Epidermal melanocyte (primary cell): ENCODE data around the gene KIAA1671.
A peak's percentile ranks its signal among the peaks of the same experiment; 100 is the strongest.

Experiments
- DNase-seq: peaks from one replicate; pipeline ENCODE4 v3.0.0; 2011; ENCODE audit warnings: low spot score; ENCODE audit not compliant: insufficient read length

Gene KIAA1671

DNA sequence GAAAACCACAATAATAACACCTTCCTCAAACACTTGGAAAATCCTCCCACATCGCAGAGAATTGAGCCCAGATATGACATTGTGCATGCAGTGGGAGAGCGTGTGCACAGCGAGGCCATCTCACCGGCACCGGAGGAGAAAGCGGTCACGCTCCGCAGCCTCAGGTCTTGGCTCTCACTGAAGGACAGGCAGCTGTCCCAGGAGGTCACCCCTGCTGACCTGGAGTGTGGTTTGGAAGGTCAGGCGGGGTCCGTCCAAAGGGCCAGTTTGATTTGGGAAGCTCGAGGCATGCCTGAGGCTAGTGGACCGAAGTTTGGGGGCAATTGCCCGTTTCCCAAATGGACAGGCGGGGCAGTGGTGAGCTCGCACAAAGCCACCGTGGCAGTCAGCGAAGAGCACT is 86.7 kb downstream of the KIAA1671 start:
- no peak for DNase-seq

DNA sequence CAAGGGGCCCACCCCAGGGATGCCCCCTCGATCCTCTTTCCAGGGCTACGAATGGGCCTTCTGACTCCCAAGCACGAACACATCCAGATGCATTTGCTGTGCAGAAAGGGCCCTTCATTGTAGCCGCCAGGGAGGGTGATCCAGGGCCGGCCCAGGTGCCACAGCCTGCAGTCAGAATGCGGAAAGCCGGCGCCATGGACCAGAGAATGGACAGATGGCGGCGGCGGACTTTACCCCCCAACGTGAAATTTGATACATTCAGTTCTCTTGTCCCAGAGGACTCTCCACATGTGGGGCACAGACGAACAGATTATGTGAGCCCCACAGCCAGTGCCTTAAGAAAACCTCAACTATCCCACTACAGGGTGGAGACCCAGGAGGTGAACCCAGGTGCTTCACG is 87.2 kb downstream of the KIAA1671 start:
- no peak for DNase-seq

DNA sequence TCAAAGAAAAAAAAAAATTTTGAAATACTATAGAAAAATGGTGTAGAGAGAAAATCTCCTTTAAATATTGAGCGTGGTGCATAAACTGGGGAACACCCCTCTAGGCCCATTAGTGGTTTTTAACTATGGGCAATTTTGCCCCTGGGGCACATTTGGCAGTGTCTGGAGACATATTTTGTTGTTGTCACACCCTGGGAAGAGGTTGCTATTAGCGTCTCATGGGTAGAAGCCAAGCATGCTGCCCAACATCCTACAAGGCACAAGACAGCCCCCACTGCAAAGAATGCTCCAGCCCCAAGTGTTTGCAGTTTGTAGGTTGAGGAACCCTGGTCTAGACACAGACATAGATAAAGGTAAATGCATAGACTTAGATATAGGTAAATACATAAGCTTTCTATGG is 92.6 kb downstream of the KIAA1671 start:
- no peak for DNase-seq

- no peak for DNase-seq
Measured at GRCh38 chr22:25048071-25048470, 95.6 kb downstream of the KIAA1671 start.

GRCh38 chr22:25048659-25049647 is 96.4 kb downstream of the KIAA1671 start:
- DNase-seq: peak; percentile 77

GRCh38 chr22:25049770-25050169 is 97.3 kb downstream of the KIAA1671 start:
- no peak for DNase-seq

DNA sequence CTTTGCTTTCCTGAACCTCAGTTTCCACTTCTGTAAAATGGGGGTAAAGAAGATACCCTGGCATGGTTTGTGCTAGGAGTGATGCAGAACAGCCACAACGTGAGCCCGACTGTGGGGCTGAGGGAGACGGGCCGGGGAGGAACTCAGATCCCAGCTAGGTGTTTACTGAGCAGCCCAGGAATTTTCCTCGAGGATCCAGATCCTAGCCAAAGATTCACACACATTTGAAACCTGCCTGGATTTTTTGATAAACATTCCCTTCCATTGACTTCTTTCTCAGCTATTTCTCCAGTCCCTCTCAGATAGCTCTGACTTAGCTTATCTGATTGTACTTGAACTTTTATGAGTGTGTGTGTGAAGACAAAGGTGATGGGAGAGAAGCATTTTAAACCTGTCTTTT is 98.0 kb downstream of the KIAA1671 start:
- DNase-seq: no peak

GRCh38 chr22:25051073-25051472 is 98.6 kb downstream of the KIAA1671 start:
- DNase-seq: no peak

DNA sequence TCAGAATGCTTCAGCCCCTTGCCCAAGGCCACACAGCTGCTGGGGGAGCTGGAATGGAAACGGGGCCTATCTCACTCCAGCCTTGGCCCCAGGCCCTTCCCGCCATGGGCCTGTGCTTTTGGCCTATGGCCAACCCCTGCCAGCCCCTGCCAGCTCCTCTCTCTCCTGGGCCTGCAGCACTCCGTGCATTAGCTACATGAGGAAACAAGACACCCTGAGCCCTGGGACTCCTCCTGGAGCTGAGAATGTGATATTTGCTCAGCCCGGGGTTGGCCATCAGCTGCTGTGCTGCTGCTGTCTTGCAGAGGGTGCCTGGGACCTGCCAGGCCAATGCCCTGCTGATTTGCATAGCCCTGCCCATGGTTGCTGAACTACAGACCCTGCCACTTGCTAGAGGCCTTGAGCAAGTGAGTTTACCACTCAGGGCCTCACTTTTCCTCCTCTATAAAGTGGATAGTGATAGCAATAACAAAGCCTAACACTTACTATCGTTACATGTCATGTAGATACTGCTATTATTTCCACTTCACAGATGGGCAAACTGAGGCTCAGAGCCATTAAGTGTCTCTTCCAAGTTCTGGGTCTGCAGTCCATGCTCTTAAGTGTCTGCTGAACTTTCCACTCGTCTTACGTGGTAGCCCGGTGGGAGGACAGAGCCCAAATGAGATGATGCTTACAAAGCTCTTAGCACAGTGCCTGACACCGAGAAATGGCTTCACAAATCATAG is 99.6 kb downstream of the KIAA1671 start:
- DNase-seq: no peak

GRCh38 chr22:25053153-25053805 is 100.8 kb downstream of the KIAA1671 start:
- no peak for DNase-seq

- no peak for DNase-seq
Measured at GRCh38 chr22:25054943-25055511, 102.5 kb downstream of the KIAA1671 start.

DNA sequence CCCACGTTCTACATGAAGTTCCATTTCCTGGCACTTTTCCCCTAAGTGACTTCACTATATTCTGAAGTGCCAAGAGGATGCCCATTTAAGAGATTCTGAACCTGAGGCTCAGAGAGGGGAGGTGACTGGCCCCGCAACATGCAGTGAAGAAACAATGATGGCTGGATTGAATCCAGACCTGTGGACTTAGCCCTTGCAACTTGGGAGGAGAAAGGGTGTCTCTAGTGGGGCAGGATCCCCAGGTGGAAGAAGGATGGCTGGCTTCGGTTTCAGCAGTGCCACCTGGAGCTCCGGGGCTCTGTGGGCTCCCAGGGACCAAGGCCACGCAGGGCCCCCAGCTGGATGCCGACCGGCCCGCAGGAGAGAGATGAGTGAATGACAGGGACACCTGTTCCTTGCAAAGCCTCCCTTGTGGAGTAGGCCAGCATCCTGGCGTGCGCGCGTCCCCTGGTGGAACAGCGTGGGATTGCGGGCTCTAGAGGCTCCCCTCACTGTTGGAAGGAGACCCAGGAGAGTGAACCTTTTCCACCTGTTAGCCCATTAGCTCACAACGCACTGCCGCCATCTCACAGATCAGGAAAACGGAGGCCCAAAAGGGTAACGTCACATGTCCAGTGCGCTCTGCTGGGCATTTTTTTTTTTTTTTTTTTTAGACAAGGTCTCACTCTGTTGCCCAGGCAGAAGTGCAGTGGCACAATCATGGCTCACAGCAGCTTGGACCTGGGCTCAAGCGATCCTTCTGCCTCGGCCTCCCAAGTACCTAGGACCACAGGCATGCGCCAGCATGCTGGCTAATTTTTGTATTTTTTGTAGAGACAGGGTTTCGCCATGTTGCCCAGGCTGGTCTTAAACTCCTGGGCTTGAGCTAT is 104.7 kb downstream of the KIAA1671 start:
- no peak for DNase-seq

DNA sequence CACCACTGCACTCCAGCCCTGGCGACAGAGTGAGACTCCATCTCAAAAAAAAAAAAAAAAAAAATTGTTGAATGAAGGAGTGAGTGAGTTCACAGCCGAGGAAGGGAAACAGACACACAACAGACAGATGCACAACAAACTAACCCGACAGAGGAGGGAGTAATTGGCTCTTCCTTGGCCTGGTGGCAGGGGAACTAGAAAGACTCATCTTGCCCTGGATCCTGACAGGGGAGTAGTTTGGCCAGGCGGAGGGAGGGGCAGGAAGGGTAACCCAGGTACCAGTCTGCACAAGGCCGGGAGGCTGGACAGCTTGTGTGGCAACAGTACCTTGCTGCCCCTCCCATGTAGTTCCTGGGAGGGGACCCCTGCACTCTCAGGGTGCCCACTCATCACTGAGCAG is 106.9 kb downstream of the KIAA1671 start:
- no peak for DNase-seq

DNA sequence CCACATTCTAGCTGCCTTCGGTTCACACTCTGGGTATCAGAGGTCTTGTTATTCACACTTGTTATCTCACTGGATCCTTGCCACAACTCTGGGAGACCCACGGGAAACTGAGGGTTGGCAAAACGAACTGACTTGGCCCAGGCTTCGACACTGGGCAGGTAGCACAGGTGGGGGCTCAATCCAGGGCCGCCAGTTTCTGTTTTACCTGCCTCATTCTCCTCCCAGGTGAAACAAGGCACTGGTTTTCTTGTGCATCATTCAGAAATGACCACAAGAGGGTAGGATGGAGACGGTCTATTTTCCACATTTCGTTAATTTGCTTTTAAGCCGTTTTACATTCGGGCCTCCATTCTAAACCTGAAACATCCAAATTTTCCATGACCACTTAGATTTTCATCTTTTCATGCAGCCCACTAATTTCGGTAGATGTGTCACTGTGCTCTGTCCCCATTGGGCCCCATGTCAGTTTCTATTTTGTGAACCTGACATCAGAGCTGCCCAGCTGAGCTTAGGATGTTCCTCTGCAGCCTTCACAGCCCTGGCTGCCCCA is 108.1 kb downstream of the KIAA1671 start:
- no peak for DNase-seq

GRCh38 chr22:25061134-25061533 is 108.6 kb downstream of the KIAA1671 start:
- DNase-seq: no peak

DNA sequence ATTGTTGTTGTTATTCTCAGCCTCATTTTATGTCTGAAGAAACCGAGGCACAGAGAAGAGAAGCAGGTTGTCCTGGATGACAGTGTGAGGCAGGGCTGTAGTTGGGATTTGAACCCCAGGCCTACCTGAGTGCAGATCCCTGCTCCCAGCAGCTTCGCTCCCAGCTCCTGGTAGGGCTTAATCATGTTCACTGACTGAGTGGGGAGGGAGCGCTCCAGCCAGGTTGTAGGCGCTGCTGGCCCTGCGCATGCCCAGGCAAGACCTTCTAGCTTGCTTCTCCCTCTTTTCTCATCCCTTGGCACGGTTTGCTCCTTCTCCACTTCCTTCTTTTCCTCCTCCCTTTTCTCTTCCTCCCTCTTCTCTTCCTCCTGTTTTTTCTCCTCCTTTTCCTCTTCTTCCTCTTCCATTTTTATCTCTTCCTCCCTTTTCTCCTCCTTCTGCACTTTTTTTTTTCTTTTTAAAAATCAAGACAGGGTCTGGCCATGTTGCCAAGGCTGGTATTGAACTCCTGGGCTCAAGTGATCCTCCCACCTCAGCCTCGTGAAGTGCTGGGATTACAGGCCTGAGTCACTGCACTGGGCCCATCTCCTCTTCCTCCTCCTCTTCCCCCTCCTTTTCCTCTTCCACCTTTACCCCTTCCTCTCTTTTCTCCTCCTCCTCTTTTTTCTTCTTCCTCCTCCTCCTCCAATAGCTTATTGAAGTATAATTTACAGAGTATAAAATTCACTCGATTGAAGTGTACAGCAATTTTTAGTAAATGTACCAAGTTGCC is 109.3 kb downstream of the KIAA1671 start:
- DNase-seq: no peak

DNA sequence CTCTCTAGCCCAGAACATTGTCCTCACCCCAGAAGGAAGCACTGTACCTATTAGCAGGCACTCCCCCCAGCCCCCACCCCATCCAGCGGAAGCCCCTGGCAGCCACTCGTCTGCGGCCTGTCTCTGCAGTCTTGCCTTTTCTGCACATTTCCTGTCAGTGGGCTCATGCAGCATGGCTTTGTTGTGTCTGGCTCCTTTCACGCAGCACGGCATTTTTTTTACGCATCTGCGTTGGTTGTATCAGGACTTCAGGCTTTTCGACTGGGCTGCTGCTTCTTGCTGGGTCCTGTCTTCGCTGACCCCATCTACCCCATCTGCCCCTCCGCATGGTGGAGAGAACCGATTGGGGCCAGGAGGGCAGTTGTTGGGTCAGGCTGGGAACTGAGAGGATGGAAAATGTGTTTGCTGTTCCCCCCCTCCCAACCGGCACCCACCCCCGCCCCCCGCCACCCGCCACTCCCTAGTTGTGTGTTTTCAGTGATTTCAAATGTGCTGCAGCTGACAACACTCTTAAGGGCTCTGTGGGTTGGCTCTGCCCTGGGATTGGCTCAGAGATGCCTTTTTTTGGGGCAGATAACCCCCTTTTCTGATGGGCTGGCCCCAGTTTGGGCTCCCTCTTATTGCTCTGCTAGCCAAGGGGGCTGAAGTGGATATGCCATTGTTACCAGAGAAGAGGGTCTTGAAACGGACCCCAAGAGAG is 110.0 kb downstream of the KIAA1671 start:
- DNase-seq: no peak

DNA sequence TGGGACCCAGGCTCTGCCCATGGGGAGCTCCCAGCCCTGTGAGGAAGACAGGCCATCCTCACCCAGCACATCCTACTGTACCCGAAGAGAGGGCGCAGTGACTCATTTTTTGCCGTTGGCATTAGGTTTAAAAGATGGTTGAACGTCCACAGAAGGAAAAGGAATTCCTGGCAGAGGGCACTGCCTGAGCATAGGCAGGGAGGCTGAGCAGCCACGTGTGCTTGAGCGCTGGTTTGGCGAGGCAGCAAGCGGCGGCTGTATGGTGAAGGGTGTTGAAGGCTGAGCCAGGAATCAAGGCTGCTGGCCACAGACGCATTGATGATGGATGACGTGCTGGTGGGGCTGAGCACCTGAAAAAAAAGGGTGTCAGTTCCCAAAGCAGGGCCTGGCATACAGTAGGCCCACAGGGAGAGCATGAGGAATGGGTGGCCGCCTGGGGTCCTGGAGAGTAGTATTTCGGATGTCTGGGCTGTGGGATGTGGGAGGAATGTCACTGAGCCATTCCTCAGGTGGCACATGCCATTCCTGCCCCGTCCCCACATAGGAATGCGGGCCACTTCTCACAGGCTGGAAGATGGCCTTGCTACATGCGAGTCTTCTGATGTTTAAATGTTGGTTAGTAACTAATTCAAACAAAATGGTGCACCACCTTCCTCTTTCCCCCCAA is 112.5 kb downstream of the KIAA1671 start:
- DNase-seq: no peak
